A549 (cell line): ENCODE measurements around the gene ZBTB8A.

Experiments used
- CBX8 ChIP-seq: fragments of 200-600 bp; sonication (generic); IDR thresholded peaks from 2 replicates; pipeline ENCODE4 v1.6.1; 2016
- CHD4 ChIP-seq: fragments of 200-600 bp; sonication (generic); IDR thresholded peaks from 2 replicates; pipeline ENCODE4 v1.6.1; 2016; ENCODE audit warnings: antibody characterized with exemption, mild to moderate bottlenecking, borderline replicate concordance
- CTCF ChIP-seq: fragments of >200 bp; sonication (Bioruptor Twin); formaldehyde crosslinking; IDR thresholded peaks from 3 replicates; pipeline ENCODE4 v1.5.1; 2016
- EP300 ChIP-seq, 2 experiments: fragments of >200 bp; sonication (Bioruptor Twin); formaldehyde crosslinking; IDR thresholded peaks; 2 replicates in 1 of 2; 3 replicates in 1 of 2; pipeline ENCODE4 v1.6.1; 2016 to 2017
- FOSB ChIP-seq: fragments of 250-450 bp; sonication (Bioruptor Pico); IDR thresholded peaks from 2 replicates; pipeline ENCODE4 v1.5.0; 2020; ENCODE audit warnings: mild to moderate bottlenecking, moderate library complexity
- HDAC2 ChIP-seq: fragments of 200-600 bp; sonication (generic); IDR thresholded peaks from 2 replicates; pipeline ENCODE4 v1.6.1; 2016
- KDM5A ChIP-seq: fragments of 200-600 bp; sonication (generic); IDR thresholded peaks from 2 replicates; pipeline ENCODE4 v1.6.1; 2016; ENCODE audit warnings: antibody characterized with exemption, mild to moderate bottlenecking
- MYC ChIP-seq: IDR thresholded peaks from 2 replicates; pipeline ENCODE4 v1.6.1; 2012; ENCODE audit warnings: mild to moderate bottlenecking, inconsistent platforms, low read length, improper control_type of control experiment, borderline replicate concordance
- PHF8 ChIP-seq: fragments of 200-600 bp; sonication (generic); IDR thresholded peaks from 2 replicates; pipeline ENCODE4 v1.6.1; 2016; ENCODE audit warnings: low read depth, mild to moderate bottlenecking, antibody characterized with exemption, moderate library complexity, borderline replicate concordance
- POLR2AphosphoS2 ChIP-seq: conservative IDR thresholded peaks from 2 replicates; pipeline ENCODE4 v1.6.1; 2012; ENCODE audit warnings: low read length, improper control_type of control experiment, inconsistent platforms
- TF ChIP-seq, protein P1 (sequence below): fragments of 450-650 bp; IDR thresholded peaks from 2 replicates; pipeline ENCODE4 v1.6.1; 2014; ENCODE audit warnings: antibody characterized with exemption

DNA sequence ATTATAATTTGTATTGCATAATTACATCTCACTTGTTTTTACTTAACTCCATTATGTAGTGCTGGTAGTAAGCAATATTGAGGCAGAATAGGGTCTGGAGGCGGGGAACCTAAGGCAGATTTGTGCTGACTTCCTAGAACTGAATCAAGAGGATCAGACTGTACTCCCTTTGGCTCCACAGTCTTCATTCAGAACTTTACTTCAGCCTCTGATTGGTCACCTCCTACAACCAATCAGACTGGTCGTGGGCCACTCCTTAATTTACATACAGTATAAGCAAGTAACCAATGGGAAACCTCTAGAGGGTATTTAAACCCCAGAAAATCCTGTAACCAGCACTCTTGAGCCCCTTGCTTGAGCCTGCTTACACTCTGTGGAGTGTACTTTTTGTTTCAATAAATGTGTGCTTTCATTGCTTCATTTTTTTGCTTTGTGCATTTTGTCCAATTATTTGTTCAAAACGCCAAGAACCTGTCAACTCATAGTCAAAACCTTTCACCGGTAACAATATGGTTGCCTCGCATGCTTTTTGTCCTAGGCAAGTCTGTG is 79.5 kb downstream of the ZBTB8A start:
- TF ChIP-seq KDM5A (no peak), CTCF (no peak), CHD4 (no peak), EP300 (IDR thresholded peaks at IDR 0.05) (no peak), PHF8 (no peak), CBX8 (no peak), FOSB (CRISPR knock-in tag) (no peak), HDAC2 (no peak), POLR2AphosphoS2 (no peak), MYC (no peak)
- TF ChIP-seq, protein P1, sequence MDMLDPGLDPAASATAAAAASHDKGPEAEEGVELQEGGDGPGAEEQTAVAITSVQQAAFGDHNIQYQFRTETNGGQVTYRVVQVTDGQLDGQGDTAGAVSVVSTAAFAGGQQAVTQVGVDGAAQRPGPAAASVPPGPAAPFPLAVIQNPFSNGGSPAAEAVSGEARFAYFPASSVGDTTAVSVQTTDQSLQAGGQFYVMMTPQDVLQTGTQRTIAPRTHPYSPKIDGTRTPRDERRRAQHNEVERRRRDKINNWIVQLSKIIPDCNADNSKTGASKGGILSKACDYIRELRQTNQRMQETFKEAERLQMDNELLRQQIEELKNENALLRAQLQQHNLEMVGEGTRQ = no peak
